ENCODE results near the gene WDR5. TPM values are rescaled to one million over a fixed set of nuclear protein-coding genes. Genes with fewer than 3 reads are reported as not detected.

The WDR5 gene
- total and polyA plus RNA-seq, 9 donors = 8.7 to 33.5 (median 28.4) TPM

- no peak for TF ChIP-seq POLR2A (IDR thresholded peaks at IDR 0.05)
- no peak for TF ChIP-seq EP300 (IDR thresholded peaks at IDR 0.05)
- Histone ChIP-seq H3K36me3 (no peaks in the 10 kb centered on the region), H3K27me3 (no peaks in the 10 kb centered on the region), H3K27ac (no peak overlapping the region), H3K9me3 (no peaks in the 10 kb centered on the region), H3K4me1 (ENCODE audit: insufficient read depth) (peaks cover 12% of the 10 kb centered on the region), H3K4me3 (no peak overlapping the region)
- peak in 1 of 5 donors; percentile 42 for DNase-seq
- intact Hi-C loops (cut with DNase I) = loop anchor here (1.0 to 10.0 kb wide), 6 partner anchors 157 to 565 kb away; partner anchors contain the start of genes RXRA (in 4 of the 4) and COL5A1 (in 2 of the 4)
- WGBS, 3 donors = 50 to 56% (median 51%) methylated on average over 24 of the region's 24 CpGs
Measured at GRCh38 chr9:134169724-134170401, 34.0 kb downstream of the WDR5 start.

- peaks cover 18% of the 10 kb centered on the region for H3K4me1 ChIP-seq (ENCODE audit: insufficient read depth)
- WGBS, 3 donors = 26 to 31% (median 28%) methylated on average over 17 of the region's 17 CpGs
- DNase-seq = peak in 3 of 5 donors; percentile 58 to 65 (median 64)
- intact Hi-C loops (cut with DNase I) = loop anchor here (1.0 to 10.0 kb wide), 6 partner anchors 157 to 564 kb away; partner anchors contain the start of genes RXRA (in 4 of the 4) and COL5A1 (in 2 of the 4)
- no peaks in the 10 kb centered on the region for H3K27me3 ChIP-seq
- no peaks in the 10 kb centered on the region for H3K9me3 ChIP-seq
- H3K4me3 ChIP-seq = no peak overlapping the region
- H3K36me3 ChIP-seq = no peaks in the 10 kb centered on the region
- TF ChIP-seq EP300 (IDR thresholded peaks at IDR 0.05) (no peak), POLR2A (IDR thresholded peaks at IDR 0.05) (no peak), CTCF (IDR thresholded peaks at IDR 0.05) (no peak)
- H3K27ac ChIP-seq = no peak overlapping the region
Measured at GRCh38 chr9:134170532-134171315, 34.8 kb downstream of the WDR5 start.

DNA sequence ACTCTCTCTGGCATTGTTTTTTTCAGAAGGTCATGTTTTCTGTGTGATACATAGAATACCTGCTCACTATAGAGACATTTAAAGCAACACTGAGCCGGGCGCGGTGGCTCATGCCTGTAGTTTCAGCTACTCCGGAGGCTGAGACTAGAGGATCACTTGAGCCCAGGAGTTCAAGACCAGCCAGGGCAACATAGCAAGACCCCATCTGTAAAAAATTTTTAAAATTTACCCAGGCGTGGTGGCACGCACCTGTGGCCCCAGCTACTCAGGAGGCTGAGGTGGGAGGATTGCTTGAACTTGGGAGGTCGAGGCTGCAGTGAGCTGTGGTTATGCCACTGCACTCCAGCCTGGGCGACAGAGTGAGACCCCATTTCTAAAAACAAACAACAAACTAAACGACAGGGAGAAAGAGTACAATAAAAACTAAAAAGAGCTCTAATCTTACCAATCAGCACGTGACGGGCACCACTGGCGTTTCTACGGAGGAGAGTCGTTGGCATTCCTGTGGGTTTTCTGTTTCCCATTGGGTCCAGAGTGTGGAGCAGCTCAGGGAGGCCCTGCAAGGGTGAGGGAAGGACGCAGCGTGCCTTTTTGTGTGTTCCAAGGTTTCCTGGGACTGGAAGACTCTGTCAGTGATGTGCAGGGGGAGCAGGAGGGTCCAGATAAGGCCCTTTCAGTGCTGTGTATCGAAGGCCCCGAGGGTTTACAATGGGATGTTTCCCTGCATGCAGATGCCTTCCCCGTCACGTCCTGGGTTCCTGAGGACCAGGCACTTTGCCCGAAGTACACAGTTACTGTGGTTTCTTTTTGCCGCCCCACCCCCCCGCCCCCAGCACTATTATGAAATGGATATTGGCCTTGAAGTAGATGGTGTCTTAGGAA lies 35.7 kb downstream of the WDR5 start:
- H3K4me1 ChIP-seq (ENCODE audit: insufficient read depth) = peaks cover 25% of the 10 kb centered on the region
- no peaks in the 10 kb centered on the region for H3K9me3 ChIP-seq
- no peak overlapping the region for H3K4me3 ChIP-seq
- intact Hi-C loops (cut with DNase I) = loop anchor here (1.0 to 10.0 kb wide), 6 partner anchors 156 to 563 kb away; partner anchors contain the start of genes RXRA (in 4 of the 4) and COL5A1 (in 2 of the 4)
- H3K27ac ChIP-seq = peak overlapping the region in 1 of 2 donors; percentile 83
- 33 to 45% (median 37%) methylated on average over 23 of the region's 23 CpGs for WGBS, 3 donors
- H3K27me3 ChIP-seq = no peaks in the 10 kb centered on the region
- peak in 4 of 5 donors; percentile 84 to 87 (median 87) for DNase-seq
- TF ChIP-seq EP300 (IDR thresholded peaks at IDR 0.05) (no peak), CTCF (IDR thresholded peaks at IDR 0.05) (no peak), POLR2A (IDR thresholded peaks at IDR 0.05) (peak; percentile 17)
- no peaks in the 10 kb centered on the region for H3K36me3 ChIP-seq

DNA sequence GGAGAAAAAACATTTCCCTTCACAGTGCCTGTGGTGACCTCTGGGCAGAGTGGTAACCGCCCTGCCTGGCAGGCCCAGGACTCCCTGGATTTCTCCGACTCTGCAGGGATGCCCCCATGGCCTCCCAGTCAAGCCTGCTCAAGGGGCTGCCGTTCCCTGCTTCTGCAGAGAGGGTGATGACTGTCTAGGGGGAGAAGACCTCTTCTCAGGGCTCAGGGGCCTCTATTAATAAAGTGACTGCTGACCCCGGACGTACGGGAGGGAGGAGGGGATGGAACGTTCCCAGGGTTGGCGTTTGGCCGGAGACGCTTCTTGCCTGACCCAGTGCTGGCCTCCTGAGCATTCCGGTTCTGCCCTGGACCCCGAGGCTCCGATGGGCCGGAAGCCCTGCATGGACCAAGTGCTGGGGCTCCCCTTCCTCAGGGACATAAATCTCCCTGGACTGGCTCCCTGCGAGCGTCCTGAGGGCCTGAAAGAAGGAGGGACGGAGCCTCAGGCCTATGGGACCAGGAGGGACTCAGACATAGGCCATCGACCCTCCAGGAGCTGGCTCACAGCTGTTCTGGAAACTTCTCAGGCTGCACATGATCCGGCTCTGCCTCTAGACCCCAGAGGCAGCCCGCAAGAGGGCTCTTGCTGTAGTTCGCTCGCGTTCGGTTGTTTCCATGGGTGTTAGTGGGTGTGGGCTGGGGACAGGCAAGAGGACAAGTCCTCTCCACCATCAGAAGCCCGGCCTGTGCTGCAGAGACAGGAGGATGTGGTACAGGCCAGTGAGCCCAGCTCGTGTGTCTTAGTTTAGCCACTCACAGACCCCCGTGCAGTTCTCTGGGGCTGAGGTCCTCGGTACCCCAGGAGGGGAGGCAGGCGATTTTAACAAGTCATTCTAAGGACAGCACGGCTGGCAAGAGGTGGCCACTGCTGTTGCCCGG lies 36.6 kb downstream of the WDR5 start:
- Histone ChIP-seq H3K36me3 (no peaks in the 10 kb centered on the region), H3K4me1 (ENCODE audit: insufficient read depth) (peaks cover 25% of the 10 kb centered on the region), H3K9me3 (no peaks in the 10 kb centered on the region), H3K27ac (peak overlapping the region in 1 of 2 donors; percentile 83), H3K27me3 (no peaks in the 10 kb centered on the region), H3K4me3 (no peak overlapping the region)
- 51 to 58% (median 57%) methylated on average over 31 of the region's 31 CpGs for WGBS, 3 donors
- TF ChIP-seq CTCF (IDR thresholded peaks at IDR 0.05) (no peak), EP300 (IDR thresholded peaks at IDR 0.05) (no peak), POLR2A (IDR thresholded peaks at IDR 0.05) (no peak)
- intact Hi-C loops (cut with DNase I) = loop anchor here (5.0 to 10.0 kb wide), 3 partner anchors 155 to 562 kb away; partner anchors contain the start of genes RXRA (in 4 of the 4) and COL5A1 (in 2 of the 4)
- peak in 4 of 5 donors; percentile 68 to 83 (median 74) for DNase-seq

Data from ovary (tissue), 9 donors.